GM10847 (cell line): ENCODE measurements around the gene GPC6.

Source experiments
- POLR2A ChIP-seq: IDR thresholded peaks from 2 replicates; pipeline ENCODE4 v1.6.1; 2011; ENCODE audit not compliant: insufficient read length; ENCODE audit errors: extremely low read depth

GPC6 gene

DNA sequence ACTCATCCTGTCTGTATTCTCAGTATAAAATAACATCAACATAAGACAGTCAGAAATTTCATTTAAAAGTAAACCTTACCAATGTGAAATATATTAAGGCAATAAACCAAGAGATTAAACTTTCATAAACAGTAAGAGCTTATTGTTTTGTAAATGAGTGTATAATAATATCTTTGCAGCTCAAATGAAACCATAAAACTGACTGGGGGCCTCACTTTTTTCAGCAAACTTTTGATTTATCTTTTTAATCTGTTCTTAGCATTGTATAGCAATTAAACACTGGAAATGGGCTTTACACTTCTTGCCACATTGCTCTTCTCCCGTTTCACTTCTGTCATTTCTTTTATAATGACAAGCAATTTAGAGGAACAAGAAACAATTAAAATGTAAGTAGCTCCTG, 580.3 kb downstream of the GPC6 start:
- TF ChIP-seq POLR2A: no peak

DNA sequence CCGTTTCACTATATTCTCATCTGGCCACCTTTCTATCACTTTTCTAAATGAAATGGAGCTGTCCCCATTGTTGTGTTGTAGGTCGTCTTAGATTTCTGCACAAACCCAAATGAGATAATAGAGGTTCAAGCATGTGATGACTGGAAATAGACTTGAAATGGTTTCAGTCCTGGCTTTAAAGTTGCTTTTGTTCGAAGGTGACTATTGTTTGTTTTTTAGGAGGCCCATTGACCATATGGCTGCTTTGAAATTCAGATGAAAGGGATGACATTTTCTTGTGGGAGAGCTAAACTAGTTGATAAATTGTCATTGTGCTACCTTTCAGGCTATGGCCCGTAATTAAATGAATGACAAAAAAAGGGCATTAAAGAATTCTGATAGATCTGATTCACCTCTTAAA, 583.7 kb downstream of the GPC6 start:
- TF ChIP-seq POLR2A: no peak

DNA sequence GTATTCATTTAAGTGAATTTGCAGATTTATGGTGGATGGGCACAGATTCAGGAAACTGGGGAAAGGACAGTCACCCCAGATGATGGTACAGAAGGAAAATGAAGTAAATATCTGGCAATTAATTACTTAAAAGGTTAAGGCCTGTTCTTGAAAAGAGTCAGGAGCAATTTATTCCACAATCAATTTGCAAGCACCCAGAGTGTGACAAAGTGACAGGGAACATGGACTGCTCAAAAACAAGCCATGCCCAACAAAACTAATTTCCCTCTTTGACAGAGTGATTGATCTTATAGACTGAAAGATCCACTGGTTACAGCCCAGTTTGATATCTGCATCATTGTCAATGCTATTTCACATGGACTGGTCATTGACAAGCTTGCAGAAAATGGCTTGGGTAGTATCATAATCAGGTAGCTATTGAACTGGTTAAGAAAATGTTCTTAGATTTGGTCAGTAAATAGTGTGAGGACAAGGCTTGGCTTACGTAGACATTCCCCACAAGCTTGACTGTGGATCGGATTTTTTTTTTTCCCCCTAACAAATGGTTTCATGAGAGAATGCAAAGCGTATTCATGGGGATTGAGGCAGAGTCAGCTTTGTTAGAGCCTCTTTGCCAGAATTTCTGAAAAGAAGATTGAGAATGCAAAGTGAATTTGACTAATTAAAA, 584.6 kb downstream of the GPC6 start:
- no peak for TF ChIP-seq POLR2A

DNA sequence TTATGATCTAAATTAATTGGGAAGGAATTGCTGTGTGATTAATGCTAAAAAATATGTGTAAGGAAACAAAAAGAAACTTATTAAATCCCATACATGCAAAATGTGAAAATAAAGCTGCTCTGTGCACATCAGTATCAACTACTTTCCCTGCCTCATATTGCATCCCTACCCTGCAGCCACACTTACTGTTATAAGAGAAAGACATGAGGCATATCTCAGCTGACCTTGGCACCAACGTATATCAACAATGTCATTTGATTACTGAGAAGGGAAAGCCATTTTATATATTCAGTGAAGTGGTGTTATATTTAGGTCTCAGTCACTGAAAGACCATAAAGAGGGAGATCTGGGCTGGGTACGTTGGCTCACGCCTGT, 585.1 kb downstream of the GPC6 start:
- TF ChIP-seq POLR2A: no peak

DNA sequence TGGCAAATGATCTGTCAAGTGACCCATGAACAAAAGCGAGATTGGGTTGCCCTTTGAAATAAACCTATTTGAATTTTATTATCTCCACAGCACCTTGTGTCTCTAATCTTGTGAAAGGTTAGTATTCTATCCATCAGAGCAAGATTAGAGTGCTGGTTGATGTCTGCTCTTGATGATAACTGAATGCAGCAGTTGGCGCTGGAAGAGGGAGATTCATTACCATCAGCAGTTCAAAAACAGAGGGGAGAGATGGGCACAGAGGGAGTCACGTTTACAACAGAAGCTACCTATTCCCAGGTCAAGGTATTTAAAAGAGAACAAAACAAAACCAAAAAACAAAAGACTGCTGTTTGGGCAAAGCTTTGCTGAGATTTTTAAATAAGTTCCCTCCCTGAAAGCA, 588.1 kb downstream of the GPC6 start:
- TF ChIP-seq POLR2A: no peak

DNA sequence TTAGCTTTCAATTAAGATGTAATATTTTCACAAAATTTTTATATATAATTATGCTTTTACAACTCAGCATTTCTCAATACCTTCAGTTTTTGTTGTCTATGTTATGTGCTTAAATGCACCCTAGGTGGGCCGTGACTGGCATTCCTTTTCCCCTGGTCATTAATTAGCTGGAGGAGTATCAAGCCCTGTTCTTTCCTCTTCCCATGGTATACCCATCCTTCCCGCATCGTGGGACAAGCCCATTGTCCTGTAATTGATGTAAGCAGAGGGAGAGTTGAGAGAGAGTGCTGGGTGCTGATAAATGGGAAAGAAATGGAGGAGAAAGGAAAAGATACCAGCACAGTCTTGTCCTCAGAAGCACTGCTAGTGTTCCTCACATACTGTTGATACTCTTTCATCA, 591.7 kb downstream of the GPC6 start:
- no peak for TF ChIP-seq POLR2A

DNA sequence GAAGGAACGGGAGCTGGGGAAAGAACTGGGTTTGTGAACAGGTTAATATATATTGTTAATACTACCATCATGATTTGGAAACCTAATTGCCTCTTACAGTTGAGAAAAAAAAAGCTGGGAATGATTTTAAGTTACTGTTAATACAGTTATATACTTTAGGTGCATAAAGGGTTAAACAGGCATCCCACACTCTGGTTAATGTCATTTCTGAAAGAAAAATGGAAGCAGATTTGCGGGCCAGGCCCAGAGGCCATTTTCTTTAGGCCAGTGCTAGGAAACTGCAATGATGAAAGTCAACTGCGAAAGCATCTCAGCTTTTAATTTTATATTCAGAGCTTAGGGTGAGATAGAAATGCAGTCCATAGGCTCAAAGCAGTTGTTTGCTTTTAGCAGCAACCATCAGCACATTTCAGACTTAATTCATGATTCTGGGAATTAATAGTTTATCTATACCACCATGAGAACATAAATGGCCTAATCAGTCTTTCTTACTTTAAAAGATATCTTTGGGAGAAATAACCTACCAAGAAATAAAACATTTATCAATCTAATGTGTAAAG, 592.8 kb downstream of the GPC6 start:
- no peak for TF ChIP-seq POLR2A

DNA sequence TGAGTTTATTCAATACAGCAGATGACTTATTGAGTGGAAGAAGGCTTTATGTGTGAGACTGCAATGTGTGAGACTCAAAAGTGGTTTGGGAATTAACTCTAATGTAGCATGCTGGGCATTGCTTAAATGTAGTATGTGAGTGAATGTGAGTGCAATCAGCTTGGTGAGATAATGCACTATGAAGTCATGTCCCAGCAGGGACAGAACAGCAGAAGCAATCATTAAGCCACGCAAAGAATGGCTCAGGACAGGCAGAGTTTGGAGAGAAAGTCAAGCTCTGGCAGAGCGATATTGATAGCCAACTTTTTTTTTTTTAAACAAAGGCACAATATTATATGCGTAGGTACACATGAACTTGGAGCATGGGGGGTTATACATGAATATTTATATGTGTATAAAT, 597.7 kb downstream of the GPC6 start:
- TF ChIP-seq POLR2A: no peak

DNA sequence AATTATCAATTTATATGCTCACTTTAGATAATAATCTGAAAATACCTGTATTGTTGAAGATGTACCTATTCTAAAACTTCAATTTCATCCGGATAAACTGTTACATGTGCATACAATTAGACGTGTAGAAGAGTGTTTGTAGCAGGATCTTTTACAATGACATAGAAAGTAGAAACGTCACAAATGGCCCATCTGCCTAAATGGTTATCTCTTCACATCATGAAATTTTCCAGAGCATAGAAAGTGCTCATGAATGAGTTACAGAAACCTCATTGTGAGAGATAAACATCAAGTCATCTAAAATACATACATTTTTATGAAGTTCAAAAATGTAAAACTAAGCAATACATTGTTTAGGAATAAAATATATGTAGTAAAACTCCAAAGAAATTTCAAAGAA, 607.4 kb downstream of the GPC6 start:
- no peak for TF ChIP-seq POLR2A

DNA sequence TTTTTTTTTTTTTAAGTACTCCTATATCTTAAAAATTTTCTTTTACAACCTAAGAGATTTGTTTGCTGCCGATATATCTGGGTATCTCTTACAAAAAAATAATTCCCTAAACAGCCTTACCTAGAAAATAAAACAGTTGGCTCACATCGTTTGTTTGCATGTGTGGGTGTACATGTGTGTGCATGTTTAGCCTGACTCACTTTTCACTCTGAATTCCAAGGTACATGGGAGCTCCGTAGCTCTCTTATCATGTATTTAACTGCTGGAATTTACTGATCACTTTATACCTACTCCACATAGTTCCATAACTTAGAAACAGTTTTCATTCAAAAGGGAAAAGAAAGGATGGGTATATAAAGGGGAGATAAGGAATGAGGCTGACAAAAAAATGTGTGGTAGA, 616.5 kb downstream of the GPC6 start:
- no peak for TF ChIP-seq POLR2A

DNA sequence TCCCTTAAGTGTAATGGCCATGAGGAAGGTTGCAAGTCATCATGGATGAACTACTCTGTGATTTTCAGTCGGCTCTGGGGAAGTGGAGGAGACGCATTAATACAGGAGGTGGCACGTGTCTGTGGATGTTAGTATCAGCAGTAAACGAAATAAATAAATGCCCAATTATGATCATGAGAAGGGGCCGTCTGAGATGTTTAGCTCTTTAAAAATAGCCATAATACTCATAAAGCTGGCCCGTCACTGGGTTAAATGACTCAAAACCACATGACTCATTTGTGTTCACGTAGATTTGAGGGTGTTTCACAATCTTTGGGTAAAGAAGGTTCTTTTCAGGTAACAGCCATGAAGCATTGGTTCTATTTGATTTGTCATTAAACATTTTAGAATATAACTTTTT, 620.6 kb downstream of the GPC6 start:
- TF ChIP-seq POLR2A: no peak

DNA sequence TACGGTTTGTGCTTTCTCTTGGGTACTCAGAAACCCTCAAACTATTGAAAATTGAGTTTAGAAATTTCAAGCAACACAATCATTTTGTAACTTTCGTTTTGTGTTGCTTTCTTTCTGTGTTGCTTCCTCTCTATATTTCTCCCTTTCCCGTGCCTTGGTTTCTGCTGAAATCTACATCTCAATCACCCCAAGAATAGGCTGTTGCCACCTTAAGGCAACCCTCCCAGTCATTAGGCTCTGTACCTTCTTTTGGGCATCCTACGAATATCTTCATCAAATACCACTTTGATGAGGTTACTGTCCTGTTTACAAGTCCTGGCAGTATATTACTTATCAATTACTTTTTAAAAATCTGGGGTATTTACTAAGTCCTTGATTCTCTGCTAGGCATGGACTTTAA, 621.6 kb downstream of the GPC6 start:
- TF ChIP-seq POLR2A: no peak

DNA sequence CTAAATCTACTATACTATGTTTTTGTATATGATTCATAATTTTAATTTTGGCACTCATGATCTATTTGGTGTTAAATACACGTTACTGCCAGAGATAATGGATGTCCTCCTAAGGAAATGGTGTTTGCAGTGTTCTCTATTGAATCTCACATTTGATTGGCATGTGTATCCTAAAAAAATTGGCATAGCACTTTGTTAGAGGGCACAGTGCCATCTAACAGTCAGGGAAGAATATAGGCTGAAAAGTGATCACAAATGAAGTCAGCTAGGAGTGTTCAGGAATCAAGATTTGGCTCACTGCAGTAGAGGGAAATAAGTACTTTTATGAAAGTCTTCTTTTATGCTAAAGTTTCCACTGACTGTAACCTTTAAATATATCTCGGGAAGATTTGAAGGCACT, 624.6 kb downstream of the GPC6 start:
- no peak for TF ChIP-seq POLR2A

DNA sequence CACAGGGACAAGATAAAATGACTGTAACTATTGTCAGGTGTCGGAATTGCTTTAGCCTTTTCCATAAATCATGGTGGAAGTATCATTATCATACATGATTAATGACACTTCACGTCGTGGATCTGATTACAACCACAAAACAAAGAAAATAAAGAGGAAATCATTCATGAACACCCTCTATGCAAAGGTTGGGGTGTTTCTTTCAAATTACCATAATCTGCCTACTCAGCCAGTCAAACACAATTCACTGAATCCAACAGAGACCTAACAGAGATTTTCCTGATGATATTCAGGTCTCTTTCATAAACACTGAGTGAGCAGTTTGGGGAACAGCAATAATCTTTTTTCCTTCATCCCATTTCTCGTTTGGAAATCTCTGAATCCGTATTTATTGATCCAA, 627.3 kb downstream of the GPC6 start:
- no peak for TF ChIP-seq POLR2A

DNA sequence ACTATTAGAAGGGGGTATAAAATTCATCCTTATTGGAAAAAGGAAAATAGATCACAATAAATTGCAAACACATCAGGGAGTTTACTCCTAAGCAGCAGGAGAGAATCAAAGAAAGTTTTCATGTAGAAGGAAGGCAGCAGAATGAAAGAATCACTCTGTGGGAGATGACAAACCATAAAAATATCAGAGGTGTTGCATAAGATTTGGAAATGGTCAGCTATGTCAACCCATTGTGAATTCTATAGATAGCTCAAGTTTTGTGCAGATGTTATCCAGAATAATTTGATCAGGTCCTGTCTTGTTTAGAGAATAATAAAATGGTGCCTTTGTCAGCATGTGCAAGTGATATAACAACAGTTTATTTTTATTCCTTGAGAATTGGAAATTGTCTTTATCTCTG, 630.5 kb downstream of the GPC6 start:
- TF ChIP-seq POLR2A: no peak

DNA sequence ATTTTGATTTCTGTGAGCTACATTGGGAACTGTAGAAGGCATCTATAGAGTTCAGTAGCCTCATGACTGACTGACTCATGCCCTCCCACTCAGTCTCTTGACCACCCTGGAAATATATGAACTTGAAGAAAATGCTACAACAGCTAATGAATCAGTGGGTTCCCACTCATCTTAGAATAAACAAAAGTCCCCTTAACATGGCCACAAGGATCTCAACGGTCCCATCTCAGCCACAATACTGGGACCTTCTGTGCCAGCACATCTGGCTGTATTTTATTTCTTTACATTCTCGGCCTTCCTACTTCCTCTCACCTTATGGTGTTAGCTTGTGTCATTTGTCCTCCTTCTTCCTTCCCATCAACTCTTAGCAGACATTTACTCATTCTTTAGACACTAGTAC, 633.1 kb downstream of the GPC6 start:
- TF ChIP-seq POLR2A: no peak

DNA sequence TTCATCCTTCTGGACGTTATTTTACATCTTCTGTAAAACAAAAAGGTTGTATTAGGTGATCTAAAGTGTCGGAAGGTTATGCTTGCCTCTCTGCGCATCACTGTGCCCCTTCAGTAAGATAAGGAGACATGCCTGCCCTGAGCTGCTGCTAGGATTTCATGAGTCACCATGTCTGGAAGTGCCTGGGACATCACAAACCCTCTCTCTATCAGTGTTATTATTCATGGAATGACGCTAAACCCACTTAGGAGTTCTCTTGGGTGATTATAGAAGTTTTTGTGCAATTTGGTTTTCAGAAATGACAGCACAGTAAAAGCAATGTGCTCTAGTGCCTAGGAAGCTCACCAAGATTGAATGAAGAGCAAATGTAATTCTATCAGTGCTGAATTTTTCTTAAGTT, 635.2 kb downstream of the GPC6 start:
- no peak for TF ChIP-seq POLR2A
